ENCODE measurements around the gene RTTN. TPM values are rescaled to one million over a fixed set of nuclear protein-coding genes. Genes with fewer than 3 reads are reported as not detected.

RTTN gene
- total and polyA plus RNA-seq, 2 of the 13 experiments (the other 11 are each of a cell fraction or from before 2014, with no cell fraction given) = 5.4 to 18.7 TPM

- TF ChIP-seq, protein P1, sequence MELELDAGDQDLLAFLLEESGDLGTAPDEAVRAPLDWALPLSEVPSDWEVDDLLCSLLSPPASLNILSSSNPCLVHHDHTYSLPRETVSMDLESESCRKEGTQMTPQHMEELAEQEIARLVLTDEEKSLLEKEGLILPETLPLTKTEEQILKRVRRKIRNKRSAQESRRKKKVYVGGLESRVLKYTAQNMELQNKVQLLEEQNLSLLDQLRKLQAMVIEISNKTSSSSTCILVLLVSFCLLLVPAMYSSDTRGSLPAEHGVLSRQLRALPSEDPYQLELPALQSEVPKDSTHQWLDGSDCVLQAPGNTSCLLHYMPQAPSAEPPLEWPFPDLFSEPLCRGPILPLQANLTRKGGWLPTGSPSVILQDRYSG (CRISPR knock-in tag; IDR thresholded peaks at IDR 0.05) = no peak
- TF ChIP-seq ZNF276 (CRISPR knock-in tag; IDR thresholded peaks at IDR 0.05; ENCODE audit: low read depth) (no peak), ETV6 (CRISPR knock-in tag; conservative IDR thresholded peaks at IDR 0.05) (no peak), TEAD2 (CRISPR knock-in tag; IDR thresholded peaks at IDR 0.05) (no peak), RBM22 (optimal IDR thresholded peaks at IDR 0.05; ENCODE audit: low read length) (no peak), HNRNPH1 (optimal IDR thresholded peaks at IDR 0.05; ENCODE audit: low read depth, low read length) (no peak), HOMEZ (CRISPR knock-in tag; IDR thresholded peaks at IDR 0.05; ENCODE audit: low read depth) (no peak), PAX8 (CRISPR knock-in tag; IDR thresholded peaks at IDR 0.05; ENCODE audit: borderline replicate concordance) (no peak), ZNF577 (CRISPR knock-in tag; IDR thresholded peaks at IDR 0.05; ENCODE audit: borderline replicate concordance, low read depth) (no peak), SMC3 (IDR thresholded peaks at IDR 0.05; ENCODE audit: low read length) (peak; percentile 90), POGK (CRISPR knock-in tag; conservative IDR thresholded peaks at IDR 0.05) (no peak), CEBPB (IDR thresholded peaks at IDR 0.05; ENCODE audit: borderline replicate concordance, low read depth, low read length) (0 out of 2 replicates have a peak, but pooled peaks have one; percentile 18)
- TF ChIP-seq, protein P2, sequence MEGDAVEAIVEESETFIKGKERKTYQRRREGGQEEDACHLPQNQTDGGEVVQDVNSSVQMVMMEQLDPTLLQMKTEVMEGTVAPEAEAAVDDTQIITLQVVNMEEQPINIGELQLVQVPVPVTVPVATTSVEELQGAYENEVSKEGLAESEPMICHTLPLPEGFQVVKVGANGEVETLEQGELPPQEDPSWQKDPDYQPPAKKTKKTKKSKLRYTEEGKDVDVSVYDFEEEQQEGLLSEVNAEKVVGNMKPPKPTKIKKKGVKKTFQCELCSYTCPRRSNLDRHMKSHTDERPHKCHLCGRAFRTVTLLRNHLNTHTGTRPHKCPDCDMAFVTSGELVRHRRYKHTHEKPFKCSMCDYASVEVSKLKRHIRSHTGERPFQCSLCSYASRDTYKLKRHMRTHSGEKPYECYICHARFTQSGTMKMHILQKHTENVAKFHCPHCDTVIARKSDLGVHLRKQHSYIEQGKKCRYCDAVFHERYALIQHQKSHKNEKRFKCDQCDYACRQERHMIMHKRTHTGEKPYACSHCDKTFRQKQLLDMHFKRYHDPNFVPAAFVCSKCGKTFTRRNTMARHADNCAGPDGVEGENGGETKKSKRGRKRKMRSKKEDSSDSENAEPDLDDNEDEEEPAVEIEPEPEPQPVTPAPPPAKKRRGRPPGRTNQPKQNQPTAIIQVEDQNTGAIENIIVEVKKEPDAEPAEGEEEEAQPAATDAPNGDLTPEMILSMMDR (CRISPR knock-in tag; IDR thresholded peaks at IDR 0.05) = peak; percentile 76
- TF ChIP-seq, protein P3, sequence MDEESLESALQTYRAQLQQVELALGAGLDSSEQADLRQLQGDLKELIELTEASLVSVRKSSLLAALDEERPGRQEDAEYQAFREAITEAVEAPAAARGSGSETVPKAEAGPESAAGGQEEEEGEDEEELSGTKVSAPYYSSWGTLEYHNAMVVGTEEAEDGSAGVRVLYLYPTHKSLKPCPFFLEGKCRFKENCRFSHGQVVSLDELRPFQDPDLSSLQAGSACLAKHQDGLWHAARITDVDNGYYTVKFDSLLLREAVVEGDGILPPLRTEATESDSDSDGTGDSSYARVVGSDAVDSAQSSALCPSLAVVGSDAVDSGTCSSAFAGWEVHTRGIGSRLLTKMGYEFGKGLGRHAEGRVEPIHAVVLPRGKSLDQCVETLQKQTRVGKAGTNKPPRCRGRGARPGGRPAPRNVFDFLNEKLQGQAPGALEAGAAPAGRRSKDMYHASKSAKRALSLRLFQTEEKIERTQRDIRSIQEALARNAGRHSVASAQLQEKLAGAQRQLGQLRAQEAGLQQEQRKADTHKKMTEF (CRISPR knock-in tag; IDR thresholded peaks at IDR 0.05) = no peak
- TF ChIP-seq, protein P4, sequence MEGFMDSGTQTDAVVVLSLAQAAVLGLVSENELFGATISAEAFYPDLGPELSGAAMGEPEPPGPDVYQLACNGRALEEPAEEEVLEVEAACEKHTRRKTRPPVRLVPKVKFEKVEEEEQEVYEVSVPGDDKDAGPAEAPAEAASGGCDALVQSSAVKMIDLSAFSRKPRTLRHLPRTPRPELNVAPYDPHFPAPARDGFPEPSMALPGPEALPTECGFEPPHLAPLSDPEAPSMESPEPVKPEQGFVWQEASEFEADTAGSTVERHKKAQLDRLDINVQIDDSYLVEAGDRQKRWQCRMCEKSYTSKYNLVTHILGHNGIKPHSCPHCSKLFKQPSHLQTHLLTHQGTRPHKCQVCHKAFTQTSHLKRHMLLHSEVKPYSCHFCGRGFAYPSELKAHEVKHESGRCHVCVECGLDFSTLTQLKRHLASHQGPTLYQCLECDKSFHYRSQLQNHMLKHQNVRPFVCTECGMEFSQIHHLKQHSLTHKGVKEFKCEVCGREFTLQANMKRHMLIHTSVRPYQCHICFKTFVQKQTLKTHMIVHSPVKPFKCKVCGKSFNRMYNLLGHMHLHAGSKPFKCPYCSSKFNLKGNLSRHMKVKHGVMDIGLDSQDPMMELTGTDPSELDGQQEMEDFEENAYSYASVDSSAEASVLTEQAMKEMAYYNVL (CRISPR knock-in tag; IDR thresholded peaks at IDR 0.05; ENCODE audit: borderline replicate concordance) = no peak
Measured at GRCh38 chr18:70195852-70196434, 9.5 kb downstream of the RTTN start (continued).
